Prostate gland (tissue), 2 donors: ENCODE data around the gene GTF3C2. TPM values are rescaled to one million over a fixed set of nuclear protein-coding genes. Genes with fewer than 3 reads are reported as not detected.

ENCODE experiments used
- DNase-seq: peaks from one replicate; pipeline ENCODE4 v3.0.0-alpha.2; 2019; ENCODE audit warnings: low spot score
- H3K27ac ChIP-seq, 2 donors: fragments of 200-600 bp; sonication (generic); 2 replicates each; pipeline ENCODE4 v1.5.1; 2017 to 2019
- H3K27me3 ChIP-seq: fragments of 200-600 bp; sonication (generic); replicated peaks from 2 replicates; pipeline ENCODE4 v1.5.1; 2019; ENCODE audit not compliant: insufficient read depth
- H3K36me3 ChIP-seq, 2 donors: fragments of 200-600 bp; sonication (generic); 1 replicate in 1 of 2; 2 replicates in 1 of 2; pipeline versions ENCODE4 v1.5.1 to v1.8.1; 2017 to 2019
- H3K4me1 ChIP-seq: fragments of 200-600 bp; sonication (generic); replicated peaks from 2 replicates; pipeline ENCODE4 v1.5.1; 2019
- H3K4me3 ChIP-seq, 2 donors: fragments of 200-600 bp; sonication (generic); 2 replicates each; pipeline ENCODE4 v1.5.1; 2017 to 2019
- H3K9me3 ChIP-seq: fragments of 200-600 bp; sonication (generic); 2 replicates; pipeline ENCODE4 v1.5.1; 2017
- POLR2A ChIP-seq: fragments of 450-650 bp; IDR thresholded peaks from one replicate; pipeline ENCODE4 v1.6.1; 2016; ENCODE audit warnings: antibody characterized with exemption, mild to moderate bottlenecking
- POLR2AphosphoS5 ChIP-seq: sonication (generic); formaldehyde crosslinking; IDR thresholded peaks from one replicate; pipeline ENCODE4 v1.6.1; 2017; ENCODE audit warnings: antibody characterized with exemption
- WGBS: methylation state at CpG from one replicate; pipeline ENCODE4 v1.1.5; 2018; 5-methylcytosine and 5-hydroxymethylcytosine counted together
- intact Hi-C: fragments of 100-400 bp; cut with DNase I; formaldehyde crosslinking; loops from one replicate; pipeline ENCODE4 v1.14.2; 2022
- total RNA-seq, 2 donors: library from RNA; depleted of rRNA; stranded (reverse); fragments of >200 nt; gene quantifications; one replicate each; pipeline ENCODE4 v1.1.0, GENCODE V29; 2016
- TF ChIP-seq, protein P1 (sequence below), 4 experiments: fragments of 200-600 bp in 2 of 4; fragments of 450-650 bp in 2 of 4; sonication (generic) in 2 of 4; IDR thresholded peaks; 1 replicate in 3 of 4; 2 replicates in 1 of 4; pipeline ENCODE4 v1.5.1; 2016 to 2019; ENCODE audit warnings: antibody characterized with exemption in 4 of 4, mild to moderate bottlenecking in 2 of 4, moderate library complexity in 2 of 4

The GTF3C2 gene
- total RNA-seq, 2 donors from 2014 or later = 41.2 to 66.1 TPM

DNA sequence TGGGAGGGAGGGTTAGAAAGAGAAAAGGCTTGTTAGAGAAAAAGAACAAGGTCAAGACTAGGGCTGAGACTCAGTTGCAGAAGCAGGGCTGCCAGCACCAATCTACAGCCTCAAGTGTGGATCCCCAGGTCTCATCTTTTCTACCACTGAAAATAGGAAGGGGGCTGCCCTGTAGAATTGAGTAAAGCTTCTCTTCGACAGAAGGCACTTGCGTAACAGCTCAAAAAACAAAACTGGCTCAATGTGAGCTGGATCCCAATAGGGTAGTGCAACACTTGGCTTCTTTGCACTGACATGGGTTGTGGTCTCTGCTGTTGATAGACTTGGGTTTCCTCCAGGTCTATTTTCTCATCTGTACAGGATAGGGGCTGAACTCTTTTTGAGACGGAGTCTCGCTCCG, 31.8 kb downstream of the GTF3C2 start:
- 97% methylated on average over 5 of the region's 5 CpGs for WGBS
- Histone ChIP-seq H3K4me1 (peaks cover 10% of the 10 kb centered on the region), H3K36me3 (peaks cover 7 to 18% of the 10 kb centered on the region in 2 donors), H3K4me3 (no peak overlapping the region), H3K27me3 (no peaks in the 10 kb centered on the region), H3K9me3 (no peaks in the 10 kb centered on the region), H3K27ac (no peak overlapping the region)
- TF ChIP-seq POLR2AphosphoS5 (no peak), POLR2A (no peak)
- TF ChIP-seq, protein P1, sequence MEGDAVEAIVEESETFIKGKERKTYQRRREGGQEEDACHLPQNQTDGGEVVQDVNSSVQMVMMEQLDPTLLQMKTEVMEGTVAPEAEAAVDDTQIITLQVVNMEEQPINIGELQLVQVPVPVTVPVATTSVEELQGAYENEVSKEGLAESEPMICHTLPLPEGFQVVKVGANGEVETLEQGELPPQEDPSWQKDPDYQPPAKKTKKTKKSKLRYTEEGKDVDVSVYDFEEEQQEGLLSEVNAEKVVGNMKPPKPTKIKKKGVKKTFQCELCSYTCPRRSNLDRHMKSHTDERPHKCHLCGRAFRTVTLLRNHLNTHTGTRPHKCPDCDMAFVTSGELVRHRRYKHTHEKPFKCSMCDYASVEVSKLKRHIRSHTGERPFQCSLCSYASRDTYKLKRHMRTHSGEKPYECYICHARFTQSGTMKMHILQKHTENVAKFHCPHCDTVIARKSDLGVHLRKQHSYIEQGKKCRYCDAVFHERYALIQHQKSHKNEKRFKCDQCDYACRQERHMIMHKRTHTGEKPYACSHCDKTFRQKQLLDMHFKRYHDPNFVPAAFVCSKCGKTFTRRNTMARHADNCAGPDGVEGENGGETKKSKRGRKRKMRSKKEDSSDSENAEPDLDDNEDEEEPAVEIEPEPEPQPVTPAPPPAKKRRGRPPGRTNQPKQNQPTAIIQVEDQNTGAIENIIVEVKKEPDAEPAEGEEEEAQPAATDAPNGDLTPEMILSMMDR (IDR thresholded peaks at IDR 0.05) = no peak
- DNase-seq = no peak
- intact Hi-C loops = loop anchor here (5.0 kb wide), 2 partner anchors 33 to 43 kb away; partner anchors contain the start of gene GTF3C2

DNA sequence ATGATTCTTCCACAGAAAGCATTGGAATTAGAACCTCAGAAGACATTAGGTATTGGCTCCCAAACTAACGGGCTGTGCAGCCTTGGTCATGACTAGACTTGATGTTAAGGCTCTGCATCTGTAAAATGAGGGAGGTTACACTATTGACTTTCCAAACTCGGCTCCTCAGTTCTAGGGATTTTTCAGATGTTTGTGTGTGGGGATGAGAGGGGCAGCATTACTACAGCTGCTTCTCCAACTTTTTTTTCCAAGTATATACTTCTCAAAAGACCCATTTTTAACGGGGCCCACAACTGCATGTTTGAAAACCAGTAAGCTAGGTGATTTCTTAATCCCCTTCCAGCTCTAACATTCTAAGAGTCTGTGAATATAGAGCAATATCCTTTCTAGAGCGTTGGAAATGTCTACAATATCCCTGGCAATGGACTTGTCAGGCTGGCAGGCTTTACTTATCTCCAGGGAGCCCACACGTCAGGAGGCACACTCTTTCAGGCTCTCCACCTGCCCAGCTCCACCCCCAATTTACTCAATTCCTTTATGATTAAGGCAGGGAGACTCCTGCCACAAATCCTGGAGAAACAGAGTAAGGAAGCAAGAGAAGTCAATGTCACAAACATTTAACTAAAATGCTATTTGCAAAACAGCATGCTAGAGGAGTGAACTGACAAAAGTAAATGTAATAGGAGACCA, 32.8 kb downstream of the GTF3C2 start:
- TF ChIP-seq, protein P1 (IDR thresholded peaks at IDR 0.05) = no peak
- TF ChIP-seq POLR2A = no peak
- Histone ChIP-seq H3K27me3 (no peaks in the 10 kb centered on the region), H3K9me3 (no peaks in the 10 kb centered on the region), H3K4me3 (peak overlapping the region; percentile 61 to 64), H3K36me3 (peaks cover 7 to 8% of the 10 kb centered on the region in 2 donors), H3K4me1 (peaks cover 10% of the 10 kb centered on the region), H3K27ac (peak overlapping the region; percentile 87 to 92)
- intact Hi-C loops = loop anchor here (5.0 kb wide), 1 partner anchor 34 kb away; the partner anchor contains the start of gene GTF3C2
- no peak for DNase-seq
- WGBS = 12% methylated on average over 5 of the region's 5 CpGs

DNA sequence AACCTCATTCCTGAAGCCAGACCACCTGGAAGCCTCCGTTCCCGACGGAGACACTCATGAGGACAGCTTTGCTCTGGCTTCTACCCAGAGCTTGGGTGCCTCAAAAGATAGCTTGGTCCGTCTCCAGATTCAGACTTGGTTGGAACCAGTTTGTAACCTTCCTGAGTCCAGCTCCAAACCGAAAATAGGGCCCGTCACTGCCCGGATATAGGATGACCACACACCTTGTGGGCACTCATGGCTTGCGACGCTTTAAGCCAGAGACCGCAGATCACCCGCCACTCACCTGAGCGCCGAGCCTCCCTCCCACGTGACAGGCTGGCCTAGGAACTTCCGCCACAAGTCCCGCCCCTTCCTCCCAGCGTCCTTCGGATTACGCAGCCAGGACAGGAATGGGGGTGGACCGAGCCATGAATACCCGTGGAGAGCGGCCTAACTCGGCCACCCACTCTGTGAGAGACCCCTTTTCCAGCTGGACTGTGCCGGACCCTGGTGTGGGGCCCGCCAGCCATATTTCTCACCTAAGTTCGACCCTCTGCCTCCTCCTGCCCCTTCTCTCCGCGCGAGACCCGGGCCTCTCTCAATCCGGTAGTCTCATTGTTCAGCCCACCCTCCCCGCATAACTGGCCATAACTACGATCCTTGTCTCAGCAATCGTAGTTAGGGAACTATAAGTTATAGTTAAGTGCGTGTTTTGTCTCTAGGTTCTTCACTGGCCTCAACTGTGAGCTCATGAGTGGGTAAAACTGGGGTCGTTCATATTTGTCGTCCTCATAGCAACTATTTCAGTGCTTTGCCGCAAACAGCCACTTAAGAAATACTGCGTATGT, 33.6 kb downstream of the GTF3C2 start, which contains the start of gene MPV17:
MPV17 (minus strand) TSS at position 332 of the 830 bp plus-strand sequence. CDS start 580 bp downstream, outside the sequence.
- H3K36me3 ChIP-seq = peaks cover 3 to 4% of the 10 kb centered on the region in 2 donors
- no peaks in the 10 kb centered on the region for H3K27me3 ChIP-seq
- no peaks in the 10 kb centered on the region for H3K9me3 ChIP-seq
- WGBS = under 1% methylated on average over 36 of the region's 39 CpGs
- H3K27ac ChIP-seq = peak within 1 kb of the TSS; percentile 87 to 92
- peak; percentile 98 for TF ChIP-seq POLR2AphosphoS5
- TF ChIP-seq, protein P1 (IDR thresholded peaks at IDR 0.05) = no peak
- peak; percentile 84 for TF ChIP-seq POLR2A
- H3K4me3 ChIP-seq = peak within 1 kb of the TSS; percentile 61 to 64
- peak; percentile 92 for DNase-seq
- intact Hi-C loops = loop anchor here (5.0 kb wide), 1 partner anchor 34 kb away; the partner anchor contains the start of gene GTF3C2
- peaks cover 10% of the 10 kb centered on the region for H3K4me1 ChIP-seq

DNA sequence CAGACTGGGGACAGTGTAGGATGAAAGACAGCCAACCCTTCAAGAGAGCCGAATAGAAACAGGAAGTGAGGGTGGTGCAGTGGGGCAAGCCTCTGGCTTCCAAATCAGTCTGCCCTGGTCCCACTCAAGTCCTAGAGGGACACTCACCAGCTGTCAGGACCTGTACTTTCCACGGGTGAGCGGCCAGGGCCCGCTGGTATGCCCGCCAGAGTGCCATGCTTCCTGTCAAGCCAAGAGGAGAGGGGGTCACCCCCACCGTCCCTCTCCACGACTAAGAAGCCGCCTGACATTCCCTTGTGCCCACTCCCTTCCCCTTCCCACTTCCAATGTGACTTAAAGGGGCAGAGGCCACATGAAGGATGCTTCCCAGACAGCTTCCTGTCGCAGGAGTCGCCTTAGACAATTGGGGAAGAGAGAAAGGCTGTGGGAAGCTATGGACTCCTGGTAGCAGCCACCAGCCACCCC, 34.2 kb downstream of the GTF3C2 start:
- H3K27me3 ChIP-seq = no peaks in the 10 kb centered on the region
- no peaks in the 10 kb centered on the region for H3K9me3 ChIP-seq
- TF ChIP-seq POLR2A = no peak
- TF ChIP-seq POLR2AphosphoS5 = no peak
- TF ChIP-seq, protein P1 (IDR thresholded peaks at IDR 0.05) = no peak
- intact Hi-C loops = loop anchor here (5.0 kb wide), 1 partner anchor 35 kb away; the partner anchor contains the start of gene GTF3C2
- peak overlapping the region; percentile 87 to 92 for H3K27ac ChIP-seq
- no peak for DNase-seq
- peaks cover 3 to 4% of the 10 kb centered on the region in 2 donors for H3K36me3 ChIP-seq
- H3K4me3 ChIP-seq = peak overlapping the region; percentile 61 to 64
- WGBS = 6% methylated on average over 10 of the region's 10 CpGs
- peaks cover 10% of the 10 kb centered on the region for H3K4me1 ChIP-seq
